H1 (cell line): ENCODE results near the gene MSH4. TPM values are rescaled to one million over a fixed set of nuclear protein-coding genes. Genes with fewer than 3 reads are reported as not detected.

Experiments
- CTCF ChIA-PET: fragments of 300-600 bp; sonication (Branson Sonifier 250); formaldehyde crosslinking; loops from one replicate; lab custom pipeline; 2021; ENCODE audit not compliant: partially characterized antibody; lab: Charles Lee
- POLR2A ChIA-PET: fragments of 300-600 bp; sonication (Branson Sonifier 250); formaldehyde crosslinking; loops from one replicate; lab custom pipeline; 2021; ENCODE audit warnings: inconsistent platforms; ENCODE audit not compliant: partially characterized antibody; lab: Charles Lee
- DNase-seq, 2 experiments: peaks; one replicate each; pipeline versions ENCODE4 v3.0.0 to v3.0.0-alpha.2; 2010 to 2022; ENCODE audit warnings: low spot score in 2 of 2, low read depth in 1 of 2, mixed read lengths in 1 of 2
- FAIRE-seq: peaks from 2 replicates; lab custom pipeline; 2011; peaks lifted over from hg19 to GRCh38; lab: Jason Lieb, UNC
- H2AFZ ChIP-seq: 2 replicates; pipeline ENCODE4 v1.8.1; 2012; ENCODE audit warnings: low read length, inconsistent platforms
- H2AK5ac ChIP-seq: 2 replicates; pipeline ENCODE4 v1.6.1; 2013; ENCODE audit warnings: low read depth, low read length
- H2BK120ac ChIP-seq: replicated peaks from 2 replicates; pipeline ENCODE3; 2013; ENCODE audit warnings: low read depth, low read length, inconsistent platforms
- H2BK12ac ChIP-seq: 2 replicates; pipeline ENCODE4 v1.6.1; 2013; ENCODE audit warnings: low read depth, low read length
- H2BK15ac ChIP-seq: 2 replicates; pipeline ENCODE4 v1.6.1; 2013; ENCODE audit warnings: low read length
- H2BK20ac ChIP-seq: 2 replicates; pipeline ENCODE4 v1.6.1; 2013; ENCODE audit warnings: low read length
- H2BK5ac ChIP-seq: 2 replicates; pipeline ENCODE4 v1.6.1; 2013; ENCODE audit warnings: low read depth, low read length
- H3K14ac ChIP-seq: 2 replicates; pipeline ENCODE4 v1.6.1; 2013; ENCODE audit warnings: inconsistent platforms; ENCODE audit not compliant: insufficient read length
- H3K18ac ChIP-seq: 2 replicates; pipeline ENCODE4 v1.6.1; 2013; ENCODE audit warnings: low read length; ENCODE audit errors: extremely low read depth
- H3K23ac ChIP-seq: 2 replicates; pipeline ENCODE4 v1.6.1; 2013; ENCODE audit warnings: inconsistent platforms; ENCODE audit not compliant: insufficient read length
- H3K23me2 ChIP-seq: 2 replicates; pipeline ENCODE4 v1.6.1; 2013; ENCODE audit warnings: low read depth, low read length
- H3K27ac ChIP-seq: 2 replicates; pipeline ENCODE4 v1.6.1; 2011; ENCODE audit warnings: low read depth, low read length, inconsistent platforms
- H3K27me3 ChIP-seq, 4 experiments: replicated peaks in 1 of 4; 1 replicate in 1 of 4; 2 replicates in 3 of 4; pipeline versions ENCODE4 v1.6.1 to v1.8.1; 2011 to 2013; ENCODE audit warnings: low read length in 3 of 4, mild to moderate bottlenecking in 3 of 4, inconsistent platforms in 2 of 4, mixed read lengths in 2 of 4, moderate library complexity in 1 of 4; ENCODE audit not compliant: control insufficient read depth in 3 of 4, insufficient read depth in 3 of 4; ENCODE audit errors: extremely low read depth in 1 of 4
- H3K36me3 ChIP-seq, 4 experiments: 2 replicates each; pipeline versions ENCODE4 v1.6.1 to v1.8.1; 2011 to 2013; ENCODE audit warnings: mild to moderate bottlenecking in 4 of 4, low read length in 3 of 4, moderate library complexity in 2 of 4, control low read depth in 1 of 4, inconsistent platforms in 1 of 4; ENCODE audit not compliant: insufficient read depth in 4 of 4, control insufficient read depth in 2 of 4
- H3K4ac ChIP-seq: replicated peaks from 2 replicates; pipeline ENCODE3; 2013; ENCODE audit warnings: low read length, low read depth, mixed read lengths, inconsistent platforms; ENCODE audit not compliant: insufficient read length
- H3K4me1 ChIP-seq, 4 experiments: replicated peaks in 1 of 4; 1 replicate in 1 of 4; 2 replicates in 3 of 4; pipeline versions ENCODE4 v1.6.1 to v1.8.1; 2011 to 2013; ENCODE audit warnings: low read length in 3 of 4, inconsistent platforms in 2 of 4, mixed read lengths in 1 of 4; ENCODE audit not compliant: insufficient read depth in 4 of 4, control insufficient read depth in 3 of 4
- H3K4me2 ChIP-seq, 2 experiments: 2 replicates each; pipeline versions ENCODE4 v1.6.1 to v1.8.1; 2011 to 2013; ENCODE audit warnings: low read depth in 2 of 2, low read length in 2 of 2, control low read depth in 1 of 2, inconsistent platforms in 1 of 2, mild to moderate bottlenecking in 1 of 2; ENCODE audit not compliant: insufficient read depth in 1 of 2
- H3K4me3 ChIP-seq, 4 experiments: fragments of 200-600, 300-600 bp in 1 of 4; sonication (generic), shearing (Covaris generic), sonication (Bioruptor Twin) in 1 of 4; 2 replicates each; pipeline versions ENCODE4 v1.5.1 to v1.8.1; 2011 to 2016; ENCODE audit warnings: low read length in 4 of 4, low read depth in 3 of 4, control low read depth in 2 of 4, inconsistent platforms in 2 of 4, mild to moderate bottlenecking in 2 of 4, mixed read lengths in 1 of 4, moderate library complexity in 1 of 4; ENCODE audit not compliant: insufficient read depth in 2 of 4; ENCODE audit errors: extremely low read depth in 1 of 4
- H3K56ac ChIP-seq: replicated peaks from 2 replicates; pipeline ENCODE3; 2013; ENCODE audit warnings: low read depth, mild to moderate bottlenecking, mixed read lengths, low read length, inconsistent platforms; ENCODE audit not compliant: insufficient read length
- H3K79me1 ChIP-seq: 2 replicates; pipeline ENCODE4 v1.6.1; 2013; ENCODE audit warnings: low read depth, low read length, control low read depth
- H3K79me2 ChIP-seq, 2 experiments: 2 replicates each; pipeline versions ENCODE4 v1.6.1 to v1.8.1; 2012 to 2013; ENCODE audit warnings: low read length in 2 of 2, mild to moderate bottlenecking in 2 of 2, inconsistent platforms in 1 of 2; ENCODE audit not compliant: insufficient read depth in 2 of 2, control insufficient read depth in 1 of 2
- H3K9ac ChIP-seq, 4 experiments: replicated peaks in 1 of 4; 1 replicate in 1 of 4; 2 replicates in 3 of 4; pipeline versions ENCODE4 v1.6.1 to v1.8.1; 2011 to 2013; ENCODE audit warnings: low read depth in 3 of 4, low read length in 3 of 4, control low read depth in 2 of 4, mild to moderate bottlenecking in 2 of 4, moderate library complexity in 2 of 4, inconsistent platforms in 1 of 4; ENCODE audit errors: extremely low read depth in 1 of 4
- H3K9me3 ChIP-seq, 2 experiments: 2 replicates each; pipeline versions ENCODE4 v1.6.1 to v1.8.1; 2012 to 2013; ENCODE audit warnings: mild to moderate bottlenecking in 2 of 2, moderate library complexity in 2 of 2, control low read depth in 1 of 2, inconsistent platforms in 1 of 2, low read depth in 1 of 2, low read length in 1 of 2, mixed read lengths in 1 of 2; ENCODE audit not compliant: insufficient read depth in 2 of 2
- H4K20me1 ChIP-seq, 2 experiments: replicated peaks in 1 of 2; 2 replicates each; pipeline versions ENCODE3 to v1.8.1; 2011 to 2013; ENCODE audit warnings: inconsistent platforms in 2 of 2, low read length in 2 of 2, mild to moderate bottlenecking in 1 of 2; ENCODE audit not compliant: insufficient read depth in 2 of 2, control insufficient read depth in 1 of 2
- H4K5ac ChIP-seq: 2 replicates; pipeline ENCODE4 v1.6.1; 2013; ENCODE audit warnings: low read length, low read depth, mixed read lengths, inconsistent platforms; ENCODE audit not compliant: insufficient read length
- H4K8ac ChIP-seq: 2 replicates; pipeline ENCODE4 v1.8.0; 2013; ENCODE audit warnings: mild to moderate bottlenecking, moderate library complexity, low read length, inconsistent platforms; ENCODE audit not compliant: insufficient read depth; ENCODE audit errors: extremely low read depth
- H4K91ac ChIP-seq: replicated peaks from 2 replicates; pipeline ENCODE3; 2013; ENCODE audit warnings: low read length, mixed read lengths, inconsistent platforms; ENCODE audit not compliant: insufficient read length
- ASH2L ChIP-seq: fragments of 200-600, 300-600 bp; sonication (generic); IDR thresholded peaks from one replicate; pipeline ENCODE4 v1.7.1; 2017; ENCODE audit warnings: low read length
- CBX8 ChIP-seq: fragments of 300-800, 300-1000 bp; sonication (generic); IDR thresholded peaks from 2 replicates; pipeline ENCODE4 v1.7.1; 2016; ENCODE audit warnings: low read depth, low read length, borderline replicate concordance
- CEBPB ChIP-seq: IDR thresholded peaks from 2 replicates; pipeline ENCODE4 v1.6.1; 2012; ENCODE audit warnings: low read depth, low read length
- CHD2 ChIP-seq: IDR thresholded peaks from 2 replicates; pipeline ENCODE4 v1.6.1; 2012; ENCODE audit warnings: low read length, improper control_type of control experiment
- EGR1 ChIP-seq: IDR thresholded peaks from 2 replicates; pipeline ENCODE4 v1.6.1; 2011; ENCODE audit warnings: low read depth, low read length, borderline replicate concordance
- FOSL1 ChIP-seq: IDR thresholded peaks from 2 replicates; pipeline ENCODE4 v1.6.1; 2011; ENCODE audit warnings: mild to moderate bottlenecking, low read depth, low read length, moderate library complexity; ENCODE audit not compliant: insufficient read depth
- HDAC6 ChIP-seq: IDR thresholded peaks from one replicate; pipeline ENCODE4 v1.7.1; 2012; ENCODE audit warnings: low read depth, mild to moderate bottlenecking, inconsistent platforms, low read length, moderate library complexity
- KDM1A ChIP-seq: fragments of 200-600, 300-600 bp; sonication (generic); IDR thresholded peaks from 2 replicates; pipeline ENCODE4 v1.7.1; 2016; ENCODE audit warnings: mild to moderate bottlenecking, low read length, borderline replicate concordance
- KDM5A ChIP-seq: fragments of 200-600 bp; IDR thresholded peaks from 2 replicates; pipeline ENCODE4 v1.7.1; 2012; ENCODE audit warnings: mild to moderate bottlenecking, low read length, inconsistent platforms, mixed read lengths
- POLR2A ChIP-seq, 2 experiments: IDR thresholded peaks; 1 replicate in 1 of 2; 2 replicates in 1 of 2; pipeline ENCODE4 v1.6.1; 2011; ENCODE audit warnings: low read depth in 2 of 2, low read length in 2 of 2, mild to moderate bottlenecking in 2 of 2; ENCODE audit errors: control extremely low read depth in 1 of 2
- RAD21 ChIP-seq, 2 experiments: IDR thresholded peaks in 1 of 2; conservative IDR thresholded peaks in 1 of 2; 2 replicates each; pipeline ENCODE4 v1.6.1; 2011; ENCODE audit warnings: low read depth in 2 of 2, low read length in 2 of 2, improper control_type of control experiment in 1 of 2, inconsistent platforms in 1 of 2, mild to moderate bottlenecking in 1 of 2, moderate library complexity in 1 of 2
- SIRT6 ChIP-seq: IDR thresholded peaks from one replicate; pipeline ENCODE4 v1.7.1; 2012; ENCODE audit warnings: low read length, inconsistent platforms
- SP4 ChIP-seq: IDR thresholded peaks from 2 replicates; pipeline ENCODE4 v1.6.1; 2012; ENCODE audit warnings: low read length, inconsistent platforms
- TBP ChIP-seq: IDR thresholded peaks from 2 replicates; pipeline ENCODE4 v1.6.1; 2011; ENCODE audit warnings: low read depth, low read length, improper control_type of control experiment
- YY1 ChIP-seq: IDR thresholded peaks from 2 replicates; pipeline ENCODE4 v1.6.1; 2011; ENCODE audit warnings: low read depth, mild to moderate bottlenecking, low read length
- ZNF274 ChIP-seq: IDR thresholded peaks from 2 replicates; pipeline ENCODE4 v1.7.0; 2012; ENCODE audit warnings: low read length, borderline replicate concordance; ENCODE audit errors: extremely low read depth
- WGBS, 2 experiments: shearing (Covaris generic) in 1 of 2; methylation state at CpG; one replicate each; pipeline versions ENCODE4 v1.1.6 to v1.1.7; 2013 to 2015; ENCODE audit warnings: low lambda C conversion rate in 2 of 2, mixed read lengths in 2 of 2, inconsistent platforms in 1 of 2, low coverage in 1 of 2, missing lambda C conversion rate in 1 of 2; ENCODE audit not compliant: insufficient replicate concordance in 2 of 2, insufficient coverage in 1 of 2, insufficient read length in 1 of 2; ENCODE audit errors: extremely low coverage in 1 of 2, missing lambda C conversion rate in 1 of 2; 5-methylcytosine and 5-hydroxymethylcytosine counted together
- polyA plus RNA-seq, 7 experiments: library from polyadenylated mRNA; depleted of rRNA in 3 of 7; stranded (reverse) in 5 of 7; unstranded in 2 of 7; fragments of >200 nt in 5 of 7; fragments of 200-250 nt in 2 of 7; gene quantifications; 1 replicate in 5 of 7; 2 replicates in 1 of 7; 4 replicates in 1 of 7; pipeline versions ENCODE4 v1.2.1 to v1.2.3, GENCODE V29; 2011 to 2013; ENCODE audit warnings: missing spikeins in 2 of 7, mixed read lengths in 2 of 7
- total RNA-seq: library from RNA; stranded (reverse); fragmentation: NEBNext Ultra II Directional; extraction: Animal tissue kit (Norgen Biotek cat#: 25700); gene quantifications from 2 replicates; pipeline ENCODE4 v1.2.1, GENCODE V29; 2021

MSH4 gene
- total and polyA plus RNA-seq, 2 of the 8 experiments (the other 6 are each of a cell fraction or from before 2014, with no cell fraction given) = 0.03 to 0.22 TPM

DNA sequence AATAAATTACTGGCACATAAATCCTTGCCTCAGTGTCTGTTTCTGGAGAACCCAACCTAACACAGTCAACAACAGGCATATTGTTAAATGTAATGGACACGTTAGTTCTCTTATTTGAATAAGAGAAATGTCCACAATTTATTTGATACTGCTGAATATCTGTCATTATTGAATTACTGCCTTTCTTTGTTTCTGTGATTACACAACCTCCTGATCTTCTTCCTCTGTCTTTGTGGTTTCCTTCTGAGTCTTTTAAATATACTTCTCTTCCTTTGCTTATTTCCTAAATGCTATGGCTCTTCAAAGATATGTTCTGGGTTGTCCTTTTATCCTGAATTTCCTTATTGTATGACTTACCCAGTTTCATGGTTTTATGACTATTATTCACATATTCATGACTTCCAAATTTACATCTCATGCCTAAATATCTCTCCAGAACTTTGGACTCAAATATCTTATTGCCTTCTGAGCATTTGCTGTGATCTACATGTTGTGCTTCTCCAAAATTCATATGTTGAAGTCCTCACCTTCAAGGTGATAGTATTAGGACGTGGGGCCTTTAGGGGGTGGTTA is 39.9 kb downstream of the MSH4 start:
- Histone ChIP-seq H4K91ac (no peak overlapping the region), H3K4ac (no peak overlapping the region), H3K4me3 (no peak overlapping the region), H2AFZ (no peak overlapping the region), H4K5ac (no peak overlapping the region), H2BK12ac (no peak overlapping the region), H3K14ac (no peak overlapping the region), H3K4me1 (no peaks in the 10 kb centered on the region), H2BK5ac (no peak overlapping the region), H3K23me2 (no peaks in the 10 kb centered on the region), H2BK15ac (no peak overlapping the region), H3K23ac (no peak overlapping the region), H3K9ac (no peak overlapping the region), H2BK120ac (no peak overlapping the region), H3K9me3 (no peaks in the 10 kb centered on the region), H3K27ac (no peak overlapping the region), H3K4me2 (no peak overlapping the region), H4K20me1 (no peaks in the 10 kb centered on the region), H3K79me2 (no peaks in the 10 kb centered on the region), H4K8ac (no peak overlapping the region), H3K18ac (no peak overlapping the region), H2AK5ac (no peak overlapping the region), H2BK20ac (no peak overlapping the region), H3K56ac (no peak overlapping the region), H3K27me3 (no peaks in the 10 kb centered on the region), H3K79me1 (no peaks in the 10 kb centered on the region), H3K36me3 (no peaks in the 10 kb centered on the region)
- FAIRE-seq = no peak
- CTCF ChIA-PET = no interaction called here
- POLR2A ChIA-PET = no interaction called here
- WGBS, 2 experiments = 83% methylated on average over 2 of the region's 2 CpGs; no CpG with 5 or more reads in 1 of the 2 experiments
- DNase-seq = no peak
- TF ChIP-seq CEBPB (no peak), EGR1 (no peak), ASH2L (no peak), SP4 (no peak), RAD21 (IDR thresholded peaks at IDR 0.05 in 1 of 2, conservative IDR thresholded peaks at IDR 0.05 in 1 of 2; ENCODE audit: low read depth in 2 of 2, low read length in 2 of 2) (no peak), FOSL1 (no peak), CBX8 (no peak), TBP (no peak), ZNF274 (no peak), YY1 (no peak), KDM5A (no peak), CHD2 (no peak), SIRT6 (no peak), HDAC6 (no peak), POLR2A (IDR thresholded peaks at IDR 0.05; ENCODE audit: control extremely low read depth in 1 of 2, low read depth in 2 of 2, low read length in 2 of 2) (no peak), KDM1A (no peak)
